Measurements from ENCODE around the gene ARF1.

- no peak for TF ChIP-seq CTCF (IDR thresholded peaks at IDR 0.05; ENCODE audit: poor library complexity)
- TF ChIP-seq EZH2 (IDR thresholded peaks at IDR 0.05; ENCODE audit: borderline replicate concordance), result no peak
Observed at GRCh38 chr1:228039006-228039903, 43.3 kb upstream of the ARF1 start.
